Cardiac muscle cell (in vitro differentiated cells and primary cell): ENCODE data around the gene VWA7. TPM values are rescaled to one million over a fixed set of nuclear protein-coding genes. Genes with fewer than 3 reads are reported as not detected.

ENCODE experiments used
- DNase-seq, 2 donors: peaks; one replicate each; pipeline versions ENCODE4 v3.0.0 to v3.0.0-alpha.2; 2010 to 2017; ENCODE audit warnings: low read depth in 1 of 2, low spot score in 1 of 2
- H3K27ac ChIP-seq: fragments of 200-600 bp; sonication (generic); 2 replicates; pipeline ENCODE4 v1.5.1; 2016
- H3K27me3 ChIP-seq: fragments of 200-600 bp; sonication (generic); 2 replicates; pipeline ENCODE4 v1.6.0; 2016; ENCODE audit warnings: control low read depth
- H3K36me3 ChIP-seq: fragments of 200-600 bp; sonication (generic); 2 replicates; pipeline ENCODE4 v1.5.1; 2016; ENCODE audit warnings: control low read depth
- H3K4me1 ChIP-seq: fragments of 200-600 bp; sonication (generic); 2 replicates; pipeline ENCODE4 v1.8.1; 2017; ENCODE audit warnings: low read depth, mild to moderate bottlenecking, mixed run types
- H3K4me3 ChIP-seq: fragments of 200-600 bp; sonication (generic); 2 replicates; pipeline ENCODE4 v1.5.1; 2016; ENCODE audit warnings: mild to moderate bottlenecking
- H3K9me3 ChIP-seq: fragments of 200-600 bp; sonication (generic); 2 replicates; pipeline ENCODE4 v1.5.1; 2017; ENCODE audit warnings: low read depth, mild to moderate bottlenecking, control low read depth
- CTCF ChIP-seq: IDR thresholded peaks from 2 replicates; pipeline ENCODE4 v1.5.1; 2012; ENCODE audit warnings: low read depth, mild to moderate bottlenecking, low read length
- polyA plus RNA-seq: library from polyadenylated mRNA; unstranded; fragments of >200 nt; fragmentation: Nextera tagmentation; extraction: Ambion mirVana; gene quantifications from 2 replicates; pipeline ENCODE4 v1.2.1, GENCODE V29; 2016
- total RNA-seq: library from RNA; depleted of rRNA; stranded (reverse); fragments of >200 nt; gene quantifications from 2 replicates; pipeline ENCODE4 v1.2.3, GENCODE V29; 2016

VWA7 gene
- total and polyA plus RNA-seq, 2 experiments from 2014 or later = 9.9 to 24.7 TPM

GRCh38 chr6:31752739-31753319, 24.3 kb downstream of the VWA7 start:
- TF ChIP-seq CTCF = no peak
- Histone ChIP-seq H3K36me3 (no peaks in the 10 kb centered on the region), H3K9me3 (no peaks in the 10 kb centered on the region), H3K4me3 (no peak overlapping the region), H3K27ac (no peak overlapping the region), H3K27me3 (no peaks in the 10 kb centered on the region), H3K4me1 (no peaks in the 10 kb centered on the region)
- peak in 1 of 2 donors; percentile 46 for DNase-seq

- no peak overlapping the region for H3K27ac ChIP-seq
- no peak overlapping the region for H3K4me3 ChIP-seq
- no peaks in the 10 kb centered on the region for H3K36me3 ChIP-seq
- DNase-seq = no peak
- TF ChIP-seq CTCF = no peak
- no peaks in the 10 kb centered on the region for H3K4me1 ChIP-seq
- no peaks in the 10 kb centered on the region for H3K27me3 ChIP-seq
- no peaks in the 10 kb centered on the region for H3K9me3 ChIP-seq
Observed at GRCh38 chr6:31750411-31751022, 26.6 kb downstream of the VWA7 start.

DNA sequence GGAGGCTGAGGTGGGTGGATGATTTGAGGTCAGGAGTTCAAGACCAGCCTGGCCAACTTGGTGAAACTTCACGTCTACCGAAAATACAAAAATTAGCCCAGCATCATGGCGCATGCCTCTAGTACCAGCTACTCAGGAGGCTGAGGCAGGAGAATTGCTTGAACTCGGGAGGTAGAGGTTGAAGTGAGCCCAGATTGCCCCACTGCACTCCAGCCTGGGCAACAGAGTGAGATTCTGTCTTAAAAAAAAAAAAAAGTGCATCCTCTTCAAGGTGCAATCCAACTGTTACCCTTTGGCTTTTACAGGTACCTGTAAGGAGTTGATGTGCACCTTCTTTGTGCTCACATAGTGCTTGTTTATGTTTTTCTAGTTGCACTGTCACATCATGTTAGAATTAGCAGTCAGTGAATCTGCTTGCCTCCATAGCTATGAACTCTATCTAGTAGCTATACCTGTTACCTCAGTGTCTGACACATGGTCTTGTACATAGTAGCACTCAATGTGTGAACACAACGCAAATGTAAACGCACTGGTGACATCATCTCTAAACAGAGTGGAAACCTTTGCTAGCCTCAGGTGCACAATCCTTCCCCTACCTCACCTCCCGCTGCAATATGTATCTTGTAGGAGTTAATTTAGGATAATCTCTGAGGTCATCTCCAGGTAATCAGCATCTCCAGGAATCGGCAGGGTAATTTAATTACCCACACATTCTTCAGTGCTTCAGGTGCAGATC, 27.7 kb downstream of the VWA7 start:
- Histone ChIP-seq H3K4me1 (no peaks in the 10 kb centered on the region), H3K27ac (no peak overlapping the region), H3K27me3 (no peaks in the 10 kb centered on the region), H3K4me3 (no peak overlapping the region), H3K36me3 (no peaks in the 10 kb centered on the region), H3K9me3 (no peaks in the 10 kb centered on the region)
- no peak for DNase-seq
- no peak for TF ChIP-seq CTCF

GRCh38 chr6:31744422-31744821, 32.7 kb downstream of the VWA7 start:
- Histone ChIP-seq H3K9me3 (no peaks in the 10 kb centered on the region), H3K4me1 (peaks cover 4% of the 10 kb centered on the region), H3K4me3 (no peak overlapping the region), H3K27me3 (no peaks in the 10 kb centered on the region), H3K36me3 (no peaks in the 10 kb centered on the region), H3K27ac (no peak overlapping the region)
- TF ChIP-seq CTCF = no peak
- no peak for DNase-seq

GRCh38 chr6:31742894-31743293, 34.2 kb downstream of the VWA7 start:
- no peaks in the 10 kb centered on the region for H3K9me3 ChIP-seq
- no peak overlapping the region for H3K4me3 ChIP-seq
- H3K27ac ChIP-seq = no peak overlapping the region
- H3K36me3 ChIP-seq = no peaks in the 10 kb centered on the region
- DNase-seq = no peak
- peaks cover 12% of the 10 kb centered on the region for H3K4me1 ChIP-seq
- no peaks in the 10 kb centered on the region for H3K27me3 ChIP-seq
- no peak for TF ChIP-seq CTCF
